Keratinocyte (primary cell): ENCODE measurements around the gene RASAL2. TPM values are rescaled to one million over a fixed set of nuclear protein-coding genes. Genes with fewer than 3 reads are reported as not detected.
A peak's percentile ranks its signal among the peaks of the same experiment; 100 is the strongest.

Experiments
- DNase-seq: peaks from one replicate; pipeline ENCODE4 v3.0.0-alpha.2; 2011; ENCODE audit warnings: low read depth, missing footprints, low spot score
- FAIRE-seq: peaks from 2 replicates; lab custom pipeline; 2011; peaks lifted over from hg19 to GRCh38; lab: Jason Lieb, UNC
- H2AFZ ChIP-seq: 2 replicates; pipeline ENCODE4 v1.6.0; 2012; ENCODE audit warnings: low read length, control low read depth, inconsistent platforms; ENCODE audit not compliant: control insufficient read depth
- H3K27ac ChIP-seq: 2 replicates; pipeline ENCODE4 v1.5.1; 2011; ENCODE audit warnings: low read length; ENCODE audit not compliant: control insufficient read depth, insufficient read depth
- H3K27me3 ChIP-seq: 3 replicates; pipeline ENCODE4 v1.6.0; 2011; ENCODE audit warnings: low read length; ENCODE audit not compliant: control insufficient read depth, insufficient read depth; ENCODE audit errors: extremely low read depth
- H3K36me3 ChIP-seq, 2 experiments: 2 replicates in 1 of 2; 3 replicates in 1 of 2; pipeline ENCODE4 v1.5.1; 2011; ENCODE audit warnings: low read length in 2 of 2, mild to moderate bottlenecking in 1 of 2; ENCODE audit not compliant: control insufficient read depth in 2 of 2, insufficient read depth in 2 of 2; ENCODE audit errors: extremely low read depth in 1 of 2
- H3K4me1 ChIP-seq: 3 replicates; pipeline ENCODE4 v1.5.1; 2011; ENCODE audit warnings: low read length; ENCODE audit not compliant: control insufficient read depth, insufficient read depth; ENCODE audit errors: extremely low read depth
- H3K4me2 ChIP-seq: 3 replicates; pipeline ENCODE4 v1.6.0; 2011; ENCODE audit warnings: low read depth, low read length; ENCODE audit not compliant: control insufficient read depth, insufficient read depth; ENCODE audit errors: extremely low read depth
- H3K4me3 ChIP-seq, 3 experiments: fragments of 200-600 bp in 1 of 3; sonication (generic) in 1 of 3; 2 replicates in 2 of 3; 3 replicates in 1 of 3; pipeline ENCODE4 v1.5.1; 2011 to 2016; ENCODE audit warnings: low read length in 3 of 3, mild to moderate bottlenecking in 3 of 3, control low read depth in 2 of 3, inconsistent platforms in 1 of 3, low read depth in 1 of 3, mixed read lengths in 1 of 3, mixed run types in 1 of 3, moderate library complexity in 1 of 3; ENCODE audit not compliant: control insufficient read depth in 2 of 3, insufficient read depth in 2 of 3; ENCODE audit errors: extremely low read depth in 1 of 3
- H3K79me2 ChIP-seq: 2 replicates; pipeline ENCODE4 v1.6.0; 2012; ENCODE audit warnings: low read length; ENCODE audit not compliant: control insufficient read depth, insufficient read depth
- H3K9ac ChIP-seq: 3 replicates; pipeline ENCODE4 v1.6.0; 2011; ENCODE audit warnings: low read length; ENCODE audit not compliant: control insufficient read depth, insufficient read depth; ENCODE audit errors: extremely low read depth
- H3K9me1 ChIP-seq: 3 replicates; pipeline ENCODE4 v1.6.0; 2011; ENCODE audit warnings: low read length; ENCODE audit not compliant: control insufficient read depth, insufficient read depth; ENCODE audit errors: extremely low read depth
- H3K9me3 ChIP-seq: 2 replicates; pipeline ENCODE4 v1.5.1; 2012; ENCODE audit warnings: low read depth, low read length; ENCODE audit not compliant: control insufficient read depth
- H4K20me1 ChIP-seq: 3 replicates; pipeline ENCODE4 v1.6.0; 2011; ENCODE audit warnings: low read length; ENCODE audit not compliant: control insufficient read depth, insufficient read depth; ENCODE audit errors: extremely low read depth
- CTCF ChIP-seq, 3 experiments: IDR thresholded peaks in 1 of 3; conservative IDR thresholded peaks in 1 of 3; optimal IDR thresholded peaks in 1 of 3; 2 replicates in 2 of 3; 3 replicates in 1 of 3; pipeline versions ENCODE3 to v1.5.1; 2011; ENCODE audit warnings: low read length in 3 of 3, mild to moderate bottlenecking in 3 of 3, moderate library complexity in 2 of 3, control low read depth in 1 of 3, inconsistent platforms in 1 of 3; ENCODE audit not compliant: insufficient read depth in 2 of 3; ENCODE audit errors: extremely low read depth in 1 of 3
- EZH2 ChIP-seq: IDR thresholded peaks from one replicate; pipeline ENCODE4 v1.6.1; 2012; ENCODE audit warnings: inconsistent platforms, mild to moderate bottlenecking, low read length, moderate library complexity
- dilution Hi-C: fragments of 300-500 bp; cut with MboI; formaldehyde crosslinking; loops from one replicate; pipeline ENCODE4 v1.7.0; 2020; ENCODE audit warnings: low sequenced_read_pairs; ENCODE audit not compliant: extremely low pct_ligation_motif_present
- polyA plus RNA-seq, 5 experiments: library from polyadenylated mRNA; depleted of rRNA in 3 of 5; stranded (reverse) in 3 of 5; stranded (forward) in 1 of 5; unstranded in 1 of 5; fragments of >200 nt; gene quantifications; 1 replicate in 1 of 5; 2 replicates in 3 of 5; 3 replicates in 1 of 5; pipeline versions ENCODE4 v1.2.1 to v1.2.3, GENCODE V29; 2011 to 2012; ENCODE audit warnings: missing spikeins in 2 of 5, low read depth in 1 of 5, low replicate concordance in 1 of 5

Gene RASAL2
- polyA plus RNA-seq, 1 donor (not counting 4 experiments of a cell fraction or from before 2014, with no cell fraction given): 27.2 TPM

- Histone ChIP-seq H3K27ac (peak overlapping the region; percentile 56), H3K4me2 (peak overlapping the region; percentile 32), H3K36me3 (no peaks in the 10 kb centered on the region), H3K9me3 (no peaks in the 10 kb centered on the region), H3K9me1 (no peaks in the 10 kb centered on the region), H3K4me3 (no peak overlapping the region), H3K79me2 (peaks cover 92% of the 10 kb centered on the region), H3K4me1 (peaks cover 13% of the 10 kb centered on the region), H2AFZ (no peak overlapping the region), H4K20me1 (peaks cover 3% of the 10 kb centered on the region), H3K9ac (no peak overlapping the region), H3K27me3 (no peaks in the 10 kb centered on the region)
- FAIRE-seq: no peak
- TF ChIP-seq EZH2 (no peak), CTCF (optimal IDR thresholded peaks at IDR 0.05 in 1 of 3, IDR thresholded peaks at IDR 0.05 in 1 of 3, conservative IDR thresholded peaks at IDR 0.05 in 1 of 3; ENCODE audit: extremely low read depth in 1 of 3, insufficient read depth in 2 of 3, low read length in 3 of 3) (no peak)
- no peak for DNase-seq
- dilution Hi-C loops: no loop called here
These were observed 15.6 kb downstream of the RASAL2 start for GRCh38 chr1:178109348-178110143.

- Histone ChIP-seq H3K9me1 (no peaks in the 10 kb centered on the region), H3K4me3 (no peak overlapping the region), H4K20me1 (no peaks in the 10 kb centered on the region), H3K4me1 (peaks cover 11% of the 10 kb centered on the region), H3K4me2 (no peak overlapping the region), H3K36me3 (no peaks in the 10 kb centered on the region), H3K9ac (no peak overlapping the region), H2AFZ (no peak overlapping the region), H3K27me3 (no peaks in the 10 kb centered on the region), H3K79me2 (peaks cover 85% of the 10 kb centered on the region), H3K9me3 (no peaks in the 10 kb centered on the region), H3K27ac (no peak overlapping the region)
- TF ChIP-seq EZH2: no peak
- TF ChIP-seq CTCF (optimal IDR thresholded peaks at IDR 0.05 in 1 of 3, IDR thresholded peaks at IDR 0.05 in 1 of 3, conservative IDR thresholded peaks at IDR 0.05 in 1 of 3; ENCODE audit: extremely low read depth in 1 of 3, insufficient read depth in 2 of 3, low read length in 3 of 3): no peak
- DNase-seq (no peak), FAIRE-seq (no peak)
- dilution Hi-C loops: no loop called here
These were observed 21.4 kb downstream of the RASAL2 start for GRCh38 chr1:178115260-178115659.
